NCI-H460 (cell line): ENCODE results near the gene TBL1X. TPM values are rescaled to one million over a fixed set of nuclear protein-coding genes. Genes with fewer than 3 reads are reported as not detected.

Experiments
- DNase-seq: peaks from one replicate; pipeline ENCODE4 v3.0.0-alpha.2; 2016; ENCODE audit warnings: low read depth; ENCODE audit errors: extremely low read depth
- total RNA-seq: library from RNA; depleted of rRNA; stranded (reverse); fragments of >200 nt; shearing (Covaris generic); gene quantifications from 2 replicates; pipeline ENCODE4 v1.2.3, GENCODE V29; 2014

Gene TBL1X
- total RNA-seq, 1 experiment from 2014 or later: 41.8 TPM

- DNase-seq: no peak
These were observed 321.3 kb downstream of the TBL1X start, which contains the start of gene SHROOM2 for GRCh38 chrX:9785944-9786797. Gene SHROOM2 (plus strand): TSS chrX:9786429. CDS start chrX:9786546, 117 bp downstream.

GRCh38 chrX:9786798-9787635, 322.2 kb downstream of the TBL1X start:
- DNase-seq: no peak

GRCh38 chrX:9788911-9789310, 324.1 kb downstream of the TBL1X start:
- DNase-seq: no peak

- no peak for DNase-seq
These were observed 324.7 kb downstream of the TBL1X start for GRCh38 chrX:9789555-9789954.
